ENCODE results near the gene SDK1. TPM values are rescaled to one million over a fixed set of nuclear protein-coding genes. Genes with fewer than 3 reads are reported as not detected.

SDK1 gene
- total and polyA plus RNA-seq, 2 experiments from 2014 or later: not detected

DNA sequence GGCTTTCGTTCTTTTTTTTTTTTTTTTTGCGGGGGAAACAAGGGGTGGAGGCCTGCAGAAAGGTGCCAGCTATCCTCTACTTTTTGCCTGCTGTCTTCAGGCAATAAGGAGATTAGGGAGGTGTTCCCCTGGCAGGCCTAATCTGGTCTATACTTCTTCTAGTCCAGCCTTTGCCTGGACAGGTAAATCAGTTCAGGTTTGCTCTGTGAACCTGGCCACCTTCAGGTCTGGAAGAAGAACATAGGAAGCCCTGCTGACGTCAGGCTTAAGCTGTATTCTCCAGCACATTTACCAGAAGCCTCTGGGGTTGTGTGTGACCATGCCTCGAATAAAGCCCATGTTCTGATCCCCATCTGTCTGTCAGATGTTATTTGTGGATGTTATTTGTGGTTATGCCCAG lies 115.4 kb downstream of the SDK1 start:
- H3K36me3 ChIP-seq (ENCODE audit: low read depth): no peaks in the 10 kb centered on the region
- no peak overlapping the region for H3K4me2 ChIP-seq (ENCODE audit: unreplicated experiment)
- WGBS, 2 experiments (ENCODE audit: low coverage in 1 of 2, low lambda C conversion rate in 2 of 2, missing lambda C conversion rate in 2 of 2): 7 to 8% methylated on average over 4 of the region's 4 CpGs
- no peak for TF ChIP-seq EZH2 (IDR thresholded peaks at IDR 0.05; ENCODE audit: insufficient read depth, poor library complexity, severe bottlenecking)
- no peak for TF ChIP-seq EZH2phosphoT487 (IDR thresholded peaks at IDR 0.05; ENCODE audit: insufficient read depth, low read depth)
- no peaks in the 10 kb centered on the region for H3F3A ChIP-seq (ENCODE audit: insufficient read depth)
- no peak overlapping the region for H2AFZ ChIP-seq
- H3K4me1 ChIP-seq (ENCODE audit: insufficient read depth): no peaks in the 10 kb centered on the region
- no peaks in the 10 kb centered on the region for H3K9me2 ChIP-seq (ENCODE audit: insufficient read depth)
- H3K79me2 ChIP-seq (ENCODE audit: insufficient read depth): no peaks in the 10 kb centered on the region
- in situ Hi-C loops (cut with MboI): no loop called here
- H4K20me1 ChIP-seq (ENCODE audit: insufficient read depth): no peaks in the 10 kb centered on the region
- H3K9ac ChIP-seq: no peak overlapping the region
- H3K27ac ChIP-seq: no peak overlapping the region
- no peak overlapping the region for H3K4me3 ChIP-seq
- no peak for DNase-seq
- H3K27me3 ChIP-seq (replicated peaks; ENCODE audit: insufficient read depth): no peaks in the 10 kb centered on the region
- H3K9me3 ChIP-seq (ENCODE audit: low read depth): no peaks in the 10 kb centered on the region

DNA sequence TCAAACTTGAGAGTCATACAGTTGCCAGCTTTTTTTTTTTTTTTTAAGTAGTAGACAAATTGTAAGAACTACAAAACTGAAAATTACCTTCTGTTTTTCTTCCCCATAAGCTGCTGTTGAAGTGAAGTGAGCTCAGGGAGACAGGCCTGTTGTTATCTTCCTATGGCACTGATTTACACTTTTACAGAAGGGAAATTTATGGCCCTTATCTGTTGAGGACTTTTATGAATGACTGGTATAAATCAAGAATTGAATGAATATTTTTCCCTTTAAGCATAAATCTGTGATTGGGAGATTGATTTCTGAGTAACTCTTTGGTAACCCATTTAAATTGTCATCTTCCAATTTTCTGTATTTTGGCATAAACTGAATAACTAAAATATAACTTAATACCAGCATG lies 124.0 kb downstream of the SDK1 start:
- H2AFZ ChIP-seq: no peak overlapping the region

DNA sequence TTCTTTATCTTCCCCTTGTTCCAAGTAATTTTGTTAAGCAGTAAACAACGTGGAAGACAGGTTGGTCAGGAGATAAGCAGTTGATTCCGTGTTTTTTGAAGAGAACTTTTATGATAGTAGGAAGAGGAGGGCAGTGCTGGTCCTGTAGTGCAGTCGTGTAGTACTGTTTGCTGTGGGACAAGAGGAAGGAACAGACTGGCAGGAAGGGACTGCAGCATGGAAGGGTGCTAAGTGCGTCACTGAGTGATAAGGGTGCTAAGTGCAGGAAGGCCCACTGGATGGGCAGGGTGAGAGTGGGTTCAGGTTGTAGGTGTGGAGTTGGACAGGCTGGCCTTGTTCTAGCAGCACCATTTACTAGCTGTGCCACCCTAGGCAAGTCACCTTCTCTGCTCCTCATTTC lies 125.0 kb downstream of the SDK1 start:
- Histone ChIP-seq H3K4me2 (ENCODE audit: unreplicated experiment) (no peak overlapping the region), H2AFZ (no peak overlapping the region), H3K27me3 (replicated peaks; ENCODE audit: insufficient read depth) (no peaks in the 10 kb centered on the region), H3K36me3 (ENCODE audit: low read depth) (no peaks in the 10 kb centered on the region), H3K9me3 (ENCODE audit: low read depth) (no peaks in the 10 kb centered on the region), H3K79me2 (ENCODE audit: insufficient read depth) (no peaks in the 10 kb centered on the region), H3K9ac (no peak overlapping the region), H3K27ac (no peak overlapping the region), H3K9me2 (ENCODE audit: insufficient read depth) (no peaks in the 10 kb centered on the region), H3K4me1 (ENCODE audit: insufficient read depth) (no peaks in the 10 kb centered on the region), H4K20me1 (ENCODE audit: insufficient read depth) (no peaks in the 10 kb centered on the region), H3F3A (ENCODE audit: insufficient read depth) (no peaks in the 10 kb centered on the region), H3K4me3 (no peak overlapping the region)
- WGBS, 2 experiments (ENCODE audit: low coverage in 1 of 2, low lambda C conversion rate in 2 of 2, missing lambda C conversion rate in 2 of 2): 23 to 32% methylated on average over 4 of the region's 4 CpGs
- DNase-seq: no peak
- in situ Hi-C loops (cut with MboI): no loop called here
- TF ChIP-seq EZH2 (IDR thresholded peaks at IDR 0.05; ENCODE audit: insufficient read depth, poor library complexity, severe bottlenecking) (no peak), EZH2phosphoT487 (IDR thresholded peaks at IDR 0.05; ENCODE audit: insufficient read depth, low read depth) (no peak)

More for the DNA sequence above, 124.0 kb downstream of the SDK1 start:
- H3K27me3 ChIP-seq (replicated peaks; ENCODE audit: insufficient read depth): no peaks in the 10 kb centered on the region
- no peaks in the 10 kb centered on the region for H3K79me2 ChIP-seq (ENCODE audit: insufficient read depth)
- DNase-seq: no peak
- TF ChIP-seq EZH2 (IDR thresholded peaks at IDR 0.05; ENCODE audit: insufficient read depth, poor library complexity, severe bottlenecking) (no peak), EZH2phosphoT487 (IDR thresholded peaks at IDR 0.05; ENCODE audit: insufficient read depth, low read depth) (no peak)
- no peaks in the 10 kb centered on the region for H3K4me1 ChIP-seq (ENCODE audit: insufficient read depth)
- H3K9ac ChIP-seq: no peak overlapping the region
- H4K20me1 ChIP-seq (ENCODE audit: insufficient read depth): no peaks in the 10 kb centered on the region
- H3K36me3 ChIP-seq (ENCODE audit: low read depth): no peaks in the 10 kb centered on the region
- no peaks in the 10 kb centered on the region for H3K9me2 ChIP-seq (ENCODE audit: insufficient read depth)
- H3K9me3 ChIP-seq (ENCODE audit: low read depth): no peaks in the 10 kb centered on the region
- no peak overlapping the region for H3K27ac ChIP-seq
- no peak overlapping the region for H3K4me2 ChIP-seq (ENCODE audit: unreplicated experiment)
- in situ Hi-C loops (cut with MboI): no loop called here
- H3F3A ChIP-seq (ENCODE audit: insufficient read depth): no peaks in the 10 kb centered on the region
- H3K4me3 ChIP-seq: no peak overlapping the region

- in situ Hi-C loops (cut with MboI): no loop called here
- H3K4me1 ChIP-seq (ENCODE audit: insufficient read depth): no peaks in the 10 kb centered on the region
- H3F3A ChIP-seq (ENCODE audit: insufficient read depth): no peaks in the 10 kb centered on the region
- no peak for DNase-seq
- no peaks in the 10 kb centered on the region for H3K36me3 ChIP-seq (ENCODE audit: low read depth)
- H4K20me1 ChIP-seq (ENCODE audit: insufficient read depth): no peaks in the 10 kb centered on the region
- no peaks in the 10 kb centered on the region for H3K9me2 ChIP-seq (ENCODE audit: insufficient read depth)
- H3K79me2 ChIP-seq (ENCODE audit: insufficient read depth): no peaks in the 10 kb centered on the region
- no peak overlapping the region for H3K27ac ChIP-seq
- TF ChIP-seq EZH2 (IDR thresholded peaks at IDR 0.05; ENCODE audit: insufficient read depth, poor library complexity, severe bottlenecking) (no peak), EZH2phosphoT487 (IDR thresholded peaks at IDR 0.05; ENCODE audit: insufficient read depth, low read depth) (no peak)
- 36 to 55% methylated on average over 1 of the region's 1 CpG for WGBS, 2 experiments (ENCODE audit: low coverage in 1 of 2, low lambda C conversion rate in 2 of 2, missing lambda C conversion rate in 2 of 2)
- H3K4me2 ChIP-seq (ENCODE audit: unreplicated experiment): no peak overlapping the region
- H3K4me3 ChIP-seq: no peak overlapping the region
- H3K9me3 ChIP-seq (ENCODE audit: low read depth): no peaks in the 10 kb centered on the region
- H3K27me3 ChIP-seq (replicated peaks; ENCODE audit: insufficient read depth): no peaks in the 10 kb centered on the region
- no peak overlapping the region for H3K9ac ChIP-seq
- H2AFZ ChIP-seq: no peak overlapping the region
Measured at GRCh38 chr7:3427957-3428356, 126.9 kb downstream of the SDK1 start.

DNA sequence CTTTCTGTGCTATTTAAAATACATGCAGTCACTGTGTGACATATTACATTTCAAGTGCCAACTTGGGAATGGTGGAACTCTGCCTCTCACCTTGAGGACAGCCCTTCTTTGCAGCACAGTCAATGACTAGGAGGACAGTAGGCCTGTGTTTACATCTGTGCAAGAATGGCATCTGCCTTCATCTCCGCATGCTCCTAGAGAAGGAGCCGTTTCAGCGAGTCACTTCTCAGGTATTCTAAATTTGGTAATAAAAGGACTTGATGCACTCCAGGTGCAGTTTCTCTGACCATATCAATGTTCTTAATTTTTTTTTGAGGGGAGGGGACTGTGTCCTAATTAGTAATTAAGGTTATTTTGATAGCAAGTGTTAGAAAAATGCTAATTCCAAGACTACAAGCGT lies 128.9 kb downstream of the SDK1 start:
- no peaks in the 10 kb centered on the region for H3K36me3 ChIP-seq (ENCODE audit: low read depth)
- no peaks in the 10 kb centered on the region for H3F3A ChIP-seq (ENCODE audit: insufficient read depth)
- no peak for DNase-seq
- H3K9me3 ChIP-seq (ENCODE audit: low read depth): no peaks in the 10 kb centered on the region
- no peaks in the 10 kb centered on the region for H3K27me3 ChIP-seq (replicated peaks; ENCODE audit: insufficient read depth)
- WGBS, 2 experiments (ENCODE audit: low coverage in 1 of 2, low lambda C conversion rate in 2 of 2, missing lambda C conversion rate in 2 of 2): 62 to 64% methylated on average over 4 of the region's 4 CpGs
- H2AFZ ChIP-seq: no peak overlapping the region
- H3K4me2 ChIP-seq (ENCODE audit: unreplicated experiment): no peak overlapping the region
- no peak overlapping the region for H3K27ac ChIP-seq
- H3K79me2 ChIP-seq (ENCODE audit: insufficient read depth): no peaks in the 10 kb centered on the region
- in situ Hi-C loops (cut with MboI): no loop called here
- no peak overlapping the region for H3K9ac ChIP-seq
- no peaks in the 10 kb centered on the region for H3K9me2 ChIP-seq (ENCODE audit: insufficient read depth)
- no peaks in the 10 kb centered on the region for H3K4me1 ChIP-seq (ENCODE audit: insufficient read depth)
- H4K20me1 ChIP-seq (ENCODE audit: insufficient read depth): no peaks in the 10 kb centered on the region
- H3K4me3 ChIP-seq: no peak overlapping the region
- no peak for TF ChIP-seq EZH2phosphoT487 (IDR thresholded peaks at IDR 0.05; ENCODE audit: insufficient read depth, low read depth)
- TF ChIP-seq EZH2 (IDR thresholded peaks at IDR 0.05; ENCODE audit: insufficient read depth, poor library complexity, severe bottlenecking): no peak

Measured in GM23248 (cell line).